Chondrocyte (in vitro differentiated cells): Measurements from ENCODE around the gene GPR162. TPM values are rescaled to one million over a fixed set of nuclear protein-coding genes. Genes with fewer than 3 reads are reported as not detected.
A peak's percentile ranks its signal among the peaks of the same experiment; 100 is the strongest.

Source experiments
- DNase-seq: peaks from one replicate; pipeline ENCODE4 v3.0.0; 2021; ENCODE audit warnings: mixed read lengths, low spot score
- H3K27ac Mint-ChIP-seq: one replicate; pipeline ENCODE4 v1.8.0; 2021; ENCODE audit warnings: mild to moderate bottlenecking, moderate library complexity, mixed read lengths; ENCODE audit not compliant: unreplicated experiment
- H3K27me3 Mint-ChIP-seq: 2 replicates; pipeline ENCODE4 v1.8.0; 2021; ENCODE audit warnings: low read depth, mixed read lengths
- H3K36me3 Mint-ChIP-seq: 2 replicates; pipeline ENCODE4 v1.8.0; 2021; ENCODE audit warnings: low read depth, mixed read lengths
- H3K4me1 Mint-ChIP-seq: 2 replicates; pipeline ENCODE4 v1.8.0; 2021; ENCODE audit warnings: low read depth, mild to moderate bottlenecking, mixed read lengths
- H3K4me3 Mint-ChIP-seq: one replicate; pipeline ENCODE4 v1.8.0; 2021; ENCODE audit warnings: mild to moderate bottlenecking, moderate library complexity, mixed read lengths; ENCODE audit not compliant: unreplicated experiment
- H3K9me3 Mint-ChIP-seq: 2 replicates; pipeline ENCODE4 v1.8.0; 2021; ENCODE audit warnings: low read depth, mixed read lengths
- total RNA-seq: library from RNA; stranded (reverse); gene quantifications from 3 replicates; pipeline ENCODE4 v1.2.1, GENCODE V29; 2021
- TF ChIP-seq, protein P1 (sequence below): fragments of 200-600 bp; sonication (generic); IDR thresholded peaks from 2 replicates; pipeline ENCODE4 v1.5.0; 2021; ENCODE audit warnings: antibody characterized with exemption, mild to moderate bottlenecking, moderate library complexity

GPR162 gene
- total RNA-seq, 1 donor from 2014 or later, result 4.2 TPM

DNA sequence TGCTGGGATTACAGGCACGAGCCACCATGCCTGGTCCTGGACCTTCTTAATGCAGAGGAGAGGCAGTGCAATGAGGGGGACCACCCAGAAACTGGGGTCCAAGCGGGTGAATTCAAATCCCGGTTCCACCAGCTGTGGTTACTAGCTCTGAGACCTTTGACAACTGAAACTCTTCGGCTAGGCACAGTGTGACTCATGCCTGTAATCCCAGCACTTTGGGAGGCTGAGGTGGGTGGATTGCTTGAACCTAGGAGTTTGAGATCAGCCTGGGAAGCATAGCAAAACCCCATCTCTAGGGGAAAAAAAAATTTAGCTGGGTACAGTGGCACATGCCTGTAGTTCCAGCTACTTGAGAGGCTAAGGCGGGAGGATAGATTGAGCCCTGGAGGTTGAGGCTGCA is 37.3 kb upstream of the GPR162 start:
- H3K9me3 Mint-ChIP-seq, result no peaks in the 10 kb centered on the region
- H3K4me1 Mint-ChIP-seq, result peaks cover 5% of the 10 kb centered on the region
- TF ChIP-seq, protein P1, sequence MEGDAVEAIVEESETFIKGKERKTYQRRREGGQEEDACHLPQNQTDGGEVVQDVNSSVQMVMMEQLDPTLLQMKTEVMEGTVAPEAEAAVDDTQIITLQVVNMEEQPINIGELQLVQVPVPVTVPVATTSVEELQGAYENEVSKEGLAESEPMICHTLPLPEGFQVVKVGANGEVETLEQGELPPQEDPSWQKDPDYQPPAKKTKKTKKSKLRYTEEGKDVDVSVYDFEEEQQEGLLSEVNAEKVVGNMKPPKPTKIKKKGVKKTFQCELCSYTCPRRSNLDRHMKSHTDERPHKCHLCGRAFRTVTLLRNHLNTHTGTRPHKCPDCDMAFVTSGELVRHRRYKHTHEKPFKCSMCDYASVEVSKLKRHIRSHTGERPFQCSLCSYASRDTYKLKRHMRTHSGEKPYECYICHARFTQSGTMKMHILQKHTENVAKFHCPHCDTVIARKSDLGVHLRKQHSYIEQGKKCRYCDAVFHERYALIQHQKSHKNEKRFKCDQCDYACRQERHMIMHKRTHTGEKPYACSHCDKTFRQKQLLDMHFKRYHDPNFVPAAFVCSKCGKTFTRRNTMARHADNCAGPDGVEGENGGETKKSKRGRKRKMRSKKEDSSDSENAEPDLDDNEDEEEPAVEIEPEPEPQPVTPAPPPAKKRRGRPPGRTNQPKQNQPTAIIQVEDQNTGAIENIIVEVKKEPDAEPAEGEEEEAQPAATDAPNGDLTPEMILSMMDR, result no peak
- no peaks in the 10 kb centered on the region for H3K36me3 Mint-ChIP-seq
- H3K27me3 Mint-ChIP-seq, result no peaks in the 10 kb centered on the region
- no peak overlapping the region for H3K27ac Mint-ChIP-seq
- no peak overlapping the region for H3K4me3 Mint-ChIP-seq
- DNase-seq, result no peak

DNA sequence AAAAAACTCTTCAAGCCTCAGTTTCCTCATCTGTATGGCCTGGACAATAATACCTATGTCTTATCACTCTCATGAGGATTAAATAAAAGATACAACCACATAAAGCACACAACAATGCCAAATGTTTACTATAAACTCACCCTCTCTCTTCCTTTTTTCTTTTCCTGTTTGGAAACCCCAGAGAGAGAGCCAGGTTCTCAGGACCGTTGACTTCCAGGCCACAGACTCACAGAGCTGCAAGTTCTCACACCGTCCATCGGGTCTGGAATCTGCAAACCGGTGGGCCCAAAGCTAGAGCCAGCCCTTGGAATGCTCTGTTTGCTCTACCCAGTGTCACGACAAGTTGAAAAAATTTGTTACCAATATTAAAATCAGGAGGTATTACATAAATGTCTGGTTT is 36.9 kb upstream of the GPR162 start:
- no peak for DNase-seq
- Mint-ChIP-seq H3K27ac (no peak overlapping the region), H3K4me3 (no peak overlapping the region), H3K9me3 (no peaks in the 10 kb centered on the region), H3K36me3 (no peaks in the 10 kb centered on the region), H3K4me1 (peaks cover 10% of the 10 kb centered on the region), H3K27me3 (no peaks in the 10 kb centered on the region)
- TF ChIP-seq, protein P1, result no peak

DNA sequence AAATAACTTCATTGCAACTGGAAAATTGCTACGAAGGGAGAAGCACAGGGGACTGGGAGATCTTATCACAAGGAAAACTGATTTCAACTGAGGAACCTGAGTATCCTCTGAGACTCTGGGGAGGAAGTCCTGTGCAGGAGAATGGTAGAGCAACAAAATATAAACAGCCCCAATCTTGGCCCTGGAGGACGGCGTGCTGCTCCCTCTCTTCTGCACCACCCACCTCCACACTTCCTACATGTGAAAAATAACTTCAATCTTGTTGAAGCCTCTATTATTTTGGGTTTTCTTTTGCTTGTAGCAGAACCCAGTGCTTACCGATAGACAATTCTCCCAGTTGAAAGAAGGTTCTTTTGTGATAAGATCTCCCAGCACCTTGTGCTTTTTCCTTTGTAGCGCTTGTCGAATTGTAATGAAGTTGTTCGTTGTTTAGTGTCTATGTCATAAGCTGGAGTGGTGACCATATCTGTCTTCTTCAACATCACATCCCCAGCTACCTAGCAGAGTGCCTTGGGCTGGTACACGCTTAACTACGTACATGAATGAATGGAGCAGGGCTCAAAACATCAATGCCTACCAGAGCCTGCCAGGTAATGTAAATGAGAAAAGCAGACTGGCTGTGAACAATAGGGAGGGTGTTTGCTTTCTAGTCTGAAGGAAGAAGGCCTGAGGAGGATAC is 35.1 kb upstream of the GPR162 start:
- Mint-ChIP-seq H3K27me3 (no peaks in the 10 kb centered on the region), H3K4me1 (peaks cover 10% of the 10 kb centered on the region), H3K9me3 (no peaks in the 10 kb centered on the region), H3K36me3 (no peaks in the 10 kb centered on the region), H3K4me3 (no peak overlapping the region), H3K27ac (no peak overlapping the region)
- TF ChIP-seq, protein P1, result no peak
- DNase-seq, result no peak

DNA sequence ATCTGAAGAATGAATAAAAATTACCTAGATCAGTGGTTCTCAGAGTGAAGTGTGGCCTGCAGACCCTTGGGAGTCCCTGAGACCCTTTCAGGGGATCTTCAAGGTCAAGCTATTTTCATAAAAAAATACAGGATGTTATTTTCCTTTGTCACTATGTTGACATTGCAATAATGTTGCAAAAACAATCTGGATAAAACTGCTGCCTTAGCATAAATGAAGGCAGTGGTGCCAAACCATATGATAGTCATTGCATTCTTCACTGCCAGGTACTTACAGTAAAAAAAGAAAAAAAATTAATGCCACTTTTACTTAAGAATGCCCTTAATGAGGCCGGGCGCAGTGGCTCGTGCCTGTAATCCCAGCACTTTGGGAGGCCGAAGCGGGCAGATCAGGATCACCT is 34.3 kb upstream of the GPR162 start:
- TF ChIP-seq, protein P1, result no peak
- Mint-ChIP-seq H3K27ac (no peak overlapping the region), H3K4me1 (peaks cover 11% of the 10 kb centered on the region), H3K9me3 (no peaks in the 10 kb centered on the region), H3K27me3 (no peaks in the 10 kb centered on the region), H3K4me3 (no peak overlapping the region), H3K36me3 (no peaks in the 10 kb centered on the region)
- DNase-seq, result no peak

DNA sequence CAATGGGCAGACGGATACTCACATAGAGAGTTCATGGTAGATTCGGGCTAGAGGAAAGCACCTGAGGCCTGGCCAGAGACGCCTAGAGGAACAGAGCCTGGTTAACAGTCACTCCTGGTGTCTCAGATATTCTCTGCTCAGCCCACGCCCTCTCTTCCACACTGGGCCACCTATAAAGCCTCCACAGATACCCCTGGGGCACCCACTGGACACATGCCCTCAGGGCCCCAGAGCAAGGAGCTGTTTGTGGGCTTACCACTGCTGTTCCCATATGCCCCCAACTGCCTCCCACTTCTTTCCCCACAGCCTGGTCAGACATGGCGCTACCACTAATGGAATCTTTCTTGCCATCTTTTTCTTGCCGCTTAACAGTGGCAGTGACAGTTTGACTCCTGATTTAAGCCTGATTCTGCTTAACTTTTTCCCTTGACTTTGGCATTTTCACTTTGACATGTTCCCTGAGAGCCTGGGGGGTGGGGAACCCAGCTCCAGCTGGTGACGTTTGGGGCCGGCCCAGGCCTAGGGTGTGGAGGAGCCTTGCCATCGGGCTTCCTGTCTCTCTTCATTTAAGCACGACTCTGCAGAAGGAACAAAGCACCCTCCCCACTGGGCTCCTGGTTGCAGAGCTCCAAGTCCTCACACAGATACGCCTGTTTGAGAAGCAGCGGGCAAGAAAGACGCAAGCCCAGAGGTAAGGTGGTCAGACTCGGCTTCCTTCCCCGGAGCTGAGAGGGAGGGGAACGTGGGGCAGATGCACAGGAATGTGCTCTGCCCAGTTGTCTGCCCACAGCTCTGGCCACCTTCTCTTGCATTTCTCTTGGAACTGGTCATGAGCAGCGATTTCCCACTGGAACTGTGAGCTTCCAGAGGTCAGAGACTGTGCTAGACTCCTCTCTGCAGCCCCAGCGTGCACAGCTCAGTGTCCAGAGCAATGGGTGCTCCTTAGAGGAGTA is 32.4 kb upstream of the GPR162 start, which contains the start of gene CD4:
Gene CD4, plus strand, starts transcription at position 557 of the 953 bp plus-strand sequence. CDS start 10,611 bp downstream, outside the sequence.
- Mint-ChIP-seq H3K4me3 (peak within 1 kb of the TSS; percentile 5), H3K4me1 (peaks cover 16% of the 10 kb centered on the region), H3K36me3 (no peaks in the 10 kb centered on the region), H3K9me3 (no peaks in the 10 kb centered on the region), H3K27me3 (peaks cover 2% of the 10 kb centered on the region), H3K27ac (no peak within 1 kb of the TSS)
- no peak for DNase-seq
- TF ChIP-seq, protein P1, result no peak
